OCI-LY7 (cell line): Measurements from ENCODE around the gene LIMK1. TPM values are rescaled to one million over a fixed set of nuclear protein-coding genes. Genes with fewer than 3 reads are reported as not detected.

Experiments
- BruUV-seq: library from RNA; stranded (reverse); fragments of 400-500 nt; replicated peaks from 2 replicates; lab custom pipeline; 2021; lab: Mats Ljungman, UMichigan
- CTCF ChIA-PET: fragments of 300-600 bp; sonication (Branson Sonifier 250); formaldehyde crosslinking; loops from one replicate; lab custom pipeline; 2022; ENCODE audit warnings: antibody characterized with exemption; ENCODE audit not compliant: unreplicated experiment; lab: Charles Lee
- POLR2A ChIA-PET: fragments of 300-600 bp; sonication (Branson Sonifier 250); formaldehyde crosslinking; loops from one replicate; lab custom pipeline; 2022; ENCODE audit warnings: antibody characterized with exemption; lab: Charles Lee
- DNase-seq: peaks from one replicate; pipeline ENCODE4 v3.0.0-alpha.2; 2015; ENCODE audit warnings: low spot score
- H2AFZ ChIP-seq: fragments of 200-600 bp; sonication (generic), shearing (Covaris generic); 2 replicates; pipeline ENCODE4 v1.6.1; 2014; ENCODE audit warnings: mild to moderate bottlenecking, antibody characterized with exemption, low read length, moderate library complexity
- H3K27ac ChIP-seq: fragments of 200-600 bp; sonication (generic); 2 replicates; pipeline ENCODE4 v1.5.1; 2014; ENCODE audit warnings: mixed run types, low read depth, mild to moderate bottlenecking, moderate library complexity, low read length, inconsistent platforms; ENCODE audit not compliant: poor library complexity, severe bottlenecking
- H3K36me3 ChIP-seq: fragments of 200-600 bp; sonication (generic); 2 replicates; pipeline ENCODE4 v1.6.1; 2014; ENCODE audit warnings: mild to moderate bottlenecking, antibody characterized with exemption, low read length, moderate library complexity, mixed read lengths; ENCODE audit not compliant: insufficient read depth
- H3K4me1 ChIP-seq: fragments of 200-600 bp; sonication (generic); 2 replicates; pipeline ENCODE4 v1.5.1; 2014; ENCODE audit warnings: mild to moderate bottlenecking, low read length; ENCODE audit not compliant: insufficient read depth, poor library complexity, severe bottlenecking
- H3K4me2 ChIP-seq: fragments of 200-600 bp; sonication (generic); 2 replicates; pipeline ENCODE4 v1.6.1; 2014; ENCODE audit warnings: mild to moderate bottlenecking, low read length
- H3K4me3 ChIP-seq: fragments of 200-600 bp; sonication (generic); 2 replicates; pipeline ENCODE4 v1.5.1; 2014; ENCODE audit warnings: mild to moderate bottlenecking, low read depth, low read length; ENCODE audit not compliant: poor library complexity, severe bottlenecking
- H3K79me2 ChIP-seq: fragments of 200-600 bp; sonication (generic); 2 replicates; pipeline ENCODE4 v1.6.1; 2016; ENCODE audit warnings: low read depth, mild to moderate bottlenecking, low read length, moderate library complexity, mixed read lengths; ENCODE audit not compliant: insufficient read depth
- H3K9me2 ChIP-seq: fragments of 200-600 bp; sonication (generic); 2 replicates; pipeline ENCODE4 v1.6.1; 2016; ENCODE audit warnings: mild to moderate bottlenecking, low read length, mixed read lengths; ENCODE audit not compliant: insufficient read depth
- H3K9me3 ChIP-seq: fragments of 200-600 bp; sonication (generic); 2 replicates; pipeline ENCODE4 v1.6.1; 2014; ENCODE audit warnings: mild to moderate bottlenecking, mixed run types, low read length, mixed read lengths
- H4K20me1 ChIP-seq: fragments of 200-600 bp; sonication (generic); 2 replicates; pipeline ENCODE4 v1.6.1; 2014; ENCODE audit warnings: mild to moderate bottlenecking, antibody characterized with exemption, low read length, moderate library complexity, mixed read lengths; ENCODE audit not compliant: insufficient read depth
- EZH2phosphoT487 ChIP-seq: fragments of 200-600 bp; sonication (generic); IDR thresholded peaks from 2 replicates; pipeline ENCODE4 v1.6.1; 2018; ENCODE audit warnings: low read depth, borderline replicate concordance, mild to moderate bottlenecking, mixed run types, antibody characterized with exemption, low read length, moderate library complexity, mixed read lengths
- intact Hi-C: fragments of 100-400 bp; cut with micrococcal nuclease; formaldehyde crosslinking; loops from one replicate; pipeline ENCODE4 v1.10.0; 2022; ENCODE audit not compliant: unreplicated experiment
- total RNA-seq, 2 experiments: library from RNA; depleted of rRNA in 1 of 2; stranded (reverse); fragments of >200 nt in 1 of 2; shearing (Covaris generic) in 1 of 2; gene quantifications; 2 replicates each; pipeline ENCODE4 v1.2.3, GENCODE V29; 2014 to 2022
- TF ChIP-seq, protein P1 (sequence below): fragments of 200-600 bp; sonication (generic); conservative IDR thresholded peaks from 2 replicates; pipeline ENCODE4 v1.5.1; 2014; ENCODE audit warnings: mild to moderate bottlenecking, antibody characterized with exemption, low read length, moderate library complexity, mixed read lengths

Gene LIMK1
- total RNA-seq, 2 experiments from 2014 or later = 31.7 to 67.3 TPM

DNA sequence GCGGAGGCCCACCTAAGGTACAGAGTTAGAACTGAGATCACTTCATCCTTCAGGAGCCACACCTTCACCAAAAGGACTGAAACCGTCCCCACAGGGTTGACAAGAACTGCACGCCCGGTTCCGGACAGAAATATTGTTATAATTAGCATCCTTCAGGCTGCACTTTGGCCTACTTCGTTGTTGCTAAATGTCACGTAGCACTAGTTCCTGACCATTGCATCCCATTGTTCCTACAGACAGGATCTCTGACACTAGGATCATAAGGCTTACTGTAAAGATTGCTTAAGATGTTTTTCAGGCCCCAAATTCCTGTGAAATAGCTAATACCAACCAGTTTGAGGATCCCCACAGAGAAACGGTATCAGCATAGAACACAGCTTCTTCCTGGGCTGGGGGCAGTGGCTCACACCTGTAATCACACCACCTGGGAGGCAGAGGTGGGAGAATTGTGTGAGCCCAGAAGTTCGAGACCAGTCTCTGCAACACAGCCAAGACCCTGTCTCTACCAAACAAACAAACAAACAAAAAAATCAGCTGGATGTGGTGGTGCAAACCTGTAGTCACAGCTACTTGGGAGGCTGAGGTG is 72.3 kb downstream of the LIMK1 start:
- intact Hi-C loops = no loop called here
- Histone ChIP-seq H3K27ac (no peak overlapping the region), H2AFZ (no peak overlapping the region), H3K4me3 (no peak overlapping the region), H3K79me2 (no peaks in the 10 kb centered on the region), H3K36me3 (no peaks in the 10 kb centered on the region), H4K20me1 (no peaks in the 10 kb centered on the region), H3K9me3 (no peaks in the 10 kb centered on the region), H3K9me2 (no peaks in the 10 kb centered on the region), H3K4me2 (no peak overlapping the region), H3K4me1 (peaks cover 13% of the 10 kb centered on the region)
- no peak for DNase-seq
- ChIA-PET POLR2A (interaction anchor here (0.6 kb wide), 1 partner anchor 15 kb away, joined by 8 read pairs; no protein-coding TSS in a partner anchor), CTCF (no interaction called here)
- no TSS peak for BruUV-seq
- TF ChIP-seq, protein P1, sequence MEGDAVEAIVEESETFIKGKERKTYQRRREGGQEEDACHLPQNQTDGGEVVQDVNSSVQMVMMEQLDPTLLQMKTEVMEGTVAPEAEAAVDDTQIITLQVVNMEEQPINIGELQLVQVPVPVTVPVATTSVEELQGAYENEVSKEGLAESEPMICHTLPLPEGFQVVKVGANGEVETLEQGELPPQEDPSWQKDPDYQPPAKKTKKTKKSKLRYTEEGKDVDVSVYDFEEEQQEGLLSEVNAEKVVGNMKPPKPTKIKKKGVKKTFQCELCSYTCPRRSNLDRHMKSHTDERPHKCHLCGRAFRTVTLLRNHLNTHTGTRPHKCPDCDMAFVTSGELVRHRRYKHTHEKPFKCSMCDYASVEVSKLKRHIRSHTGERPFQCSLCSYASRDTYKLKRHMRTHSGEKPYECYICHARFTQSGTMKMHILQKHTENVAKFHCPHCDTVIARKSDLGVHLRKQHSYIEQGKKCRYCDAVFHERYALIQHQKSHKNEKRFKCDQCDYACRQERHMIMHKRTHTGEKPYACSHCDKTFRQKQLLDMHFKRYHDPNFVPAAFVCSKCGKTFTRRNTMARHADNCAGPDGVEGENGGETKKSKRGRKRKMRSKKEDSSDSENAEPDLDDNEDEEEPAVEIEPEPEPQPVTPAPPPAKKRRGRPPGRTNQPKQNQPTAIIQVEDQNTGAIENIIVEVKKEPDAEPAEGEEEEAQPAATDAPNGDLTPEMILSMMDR = no peak
- TF ChIP-seq EZH2phosphoT487 = no peak

DNA sequence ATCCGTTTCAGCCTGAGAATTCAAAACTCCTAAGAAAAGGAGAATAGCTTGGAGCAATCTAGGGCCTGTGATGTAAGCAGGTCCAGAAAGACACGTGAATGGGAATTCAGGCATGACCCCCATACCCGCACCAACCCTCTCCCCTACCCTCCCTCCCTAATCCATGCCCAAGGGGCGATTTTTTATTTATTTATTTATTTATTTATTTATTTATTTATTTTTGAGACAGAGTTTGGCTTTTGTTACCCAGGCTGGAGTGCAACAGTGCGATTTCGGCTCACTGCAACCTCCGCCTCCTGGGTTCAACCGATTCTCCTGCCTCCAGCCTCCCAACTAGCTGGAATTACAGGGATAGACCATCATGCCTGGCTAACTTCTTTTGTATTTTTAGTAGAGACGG is 74.0 kb downstream of the LIMK1 start:
- TF ChIP-seq EZH2phosphoT487 = no peak
- TF ChIP-seq, protein P1 = no peak

DNA sequence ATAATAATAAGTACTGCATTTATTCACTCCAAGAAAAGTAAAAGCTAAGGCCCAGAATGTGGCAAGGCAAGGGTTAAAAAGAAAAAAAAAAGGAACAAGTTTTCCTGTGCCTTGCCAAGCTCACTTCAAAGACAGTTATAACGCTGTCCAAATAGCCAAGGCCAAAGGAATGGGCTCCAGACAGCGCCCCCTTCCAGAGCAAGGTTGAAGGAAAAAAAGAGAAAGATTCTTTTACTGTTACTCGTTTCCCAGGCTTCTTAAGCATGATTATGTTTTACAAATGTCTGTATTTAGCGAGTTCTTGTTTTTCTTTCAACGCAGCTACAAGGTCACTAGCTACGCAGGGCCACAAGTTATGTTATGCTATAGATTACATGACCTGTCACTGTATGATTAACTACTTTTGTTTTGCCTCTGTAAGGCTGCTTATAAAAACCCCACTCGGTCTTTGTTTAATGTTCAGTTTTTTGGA is 81.4 kb downstream of the LIMK1 start:
- Histone ChIP-seq H3K4me1 (no peaks in the 10 kb centered on the region), H2AFZ (no peak overlapping the region), H3K4me2 (no peak overlapping the region), H3K27ac (no peak overlapping the region), H3K4me3 (no peak overlapping the region), H3K9me2 (no peaks in the 10 kb centered on the region), H4K20me1 (no peaks in the 10 kb centered on the region), H3K36me3 (no peaks in the 10 kb centered on the region), H3K79me2 (no peaks in the 10 kb centered on the region), H3K9me3 (no peaks in the 10 kb centered on the region)
- ChIA-PET POLR2A (interaction anchor here (0.9 kb wide), 1 partner anchor 14 kb away, joined by 3 read pairs; no protein-coding TSS in a partner anchor), CTCF (interaction anchor here (1.2 kb wide), 1 partner anchor 14 kb away, joined by 3 read pairs; no protein-coding TSS in a partner anchor)
- no peak for DNase-seq
- TF ChIP-seq, protein P1 = peak; percentile 58
- TF ChIP-seq EZH2phosphoT487 = no peak
- no TSS peak for BruUV-seq
- intact Hi-C loops = no loop called here

More for the DNA sequence above, 74.0 kb downstream of the LIMK1 start:
- Histone ChIP-seq H3K27ac (no peak overlapping the region), H3K36me3 (no peaks in the 10 kb centered on the region), H4K20me1 (no peaks in the 10 kb centered on the region), H3K4me2 (no peak overlapping the region), H2AFZ (no peak overlapping the region), H3K9me2 (no peaks in the 10 kb centered on the region), H3K9me3 (no peaks in the 10 kb centered on the region), H3K4me3 (no peak overlapping the region), H3K79me2 (no peaks in the 10 kb centered on the region), H3K4me1 (no peaks in the 10 kb centered on the region)
- ChIA-PET POLR2A (interaction anchor here (0.7 to 1.0 kb wide), 2 partner anchors 11 to 43 kb away, joined by 4 to 5 read pairs; no protein-coding TSS in a partner anchor), CTCF (no interaction called here)
- DNase-seq = no peak
- intact Hi-C loops = no loop called here
- no TSS peak for BruUV-seq
